CD14-positive monocyte (primary cell): Measurements from ENCODE around the gene ERC1. TPM values are rescaled to one million over a fixed set of nuclear protein-coding genes. Genes with fewer than 3 reads are reported as not detected.

ENCODE experiments used
- DNase-seq, 3 donors: peaks; one replicate each; pipeline ENCODE4 v3.0.0-alpha.2; 2011 to 2022
- H2AFZ ChIP-seq: 2 replicates; pipeline ENCODE4 v1.6.0; 2012; ENCODE audit warnings: mild to moderate bottlenecking, low read depth, low read length, inconsistent platforms; ENCODE audit not compliant: insufficient read depth, poor library complexity, severe bottlenecking
- H3K27ac ChIP-seq, 2 donors: 1 replicate in 1 of 2; 2 replicates in 1 of 2; pipeline ENCODE4 v1.5.1; 2012 to 2013; ENCODE audit warnings: low read length in 2 of 2, control low read depth in 1 of 2, inconsistent platforms in 1 of 2, low read depth in 1 of 2, mild to moderate bottlenecking in 1 of 2
- H3K27me3 ChIP-seq, 2 donors: one replicate each; pipeline versions ENCODE4 v1.6.0 to v1.6.1; 2011 to 2013; ENCODE audit warnings: low read length in 2 of 2; ENCODE audit not compliant: control insufficient read depth in 2 of 2, insufficient read depth in 2 of 2
- H3K36me3 ChIP-seq, 2 donors: replicated peaks in 1 of 2; 1 replicate in 1 of 2; 2 replicates in 1 of 2; pipeline versions ENCODE4 v1.5.1 to v1.6.1; 2012 to 2013; ENCODE audit warnings: low read length in 2 of 2, control low read depth in 1 of 2, inconsistent platforms in 1 of 2, mild to moderate bottlenecking in 1 of 2; ENCODE audit not compliant: insufficient read depth in 2 of 2, control insufficient read depth in 1 of 2
- H3K4me1 ChIP-seq, 2 donors: 1 replicate in 1 of 2; 2 replicates in 1 of 2; pipeline versions ENCODE4 v1.5.1 to v1.6.1; 2012 to 2013; ENCODE audit warnings: low read length in 2 of 2, control low read depth in 1 of 2, inconsistent platforms in 1 of 2, mild to moderate bottlenecking in 1 of 2, moderate library complexity in 1 of 2; ENCODE audit not compliant: insufficient read depth in 2 of 2, control insufficient read depth in 1 of 2
- H3K4me2 ChIP-seq: replicated peaks from 2 replicates; pipeline ENCODE3; 2012; ENCODE audit warnings: low read length, moderate library complexity, mild to moderate bottlenecking; ENCODE audit not compliant: poor library complexity, severe bottlenecking; ENCODE audit errors: extremely low read depth
- H3K4me3 ChIP-seq, 3 experiments: fragments of 200-600 bp in 1 of 3; sonication (generic) in 1 of 3; replicated peaks in 1 of 3; 1 replicate in 2 of 3; 2 replicates in 1 of 3; pipeline ENCODE4 v1.5.1; 2011 to 2013; ENCODE audit warnings: low read length in 3 of 3, mild to moderate bottlenecking in 3 of 3, control low read depth in 2 of 3, low read depth in 2 of 3, inconsistent platforms in 1 of 3, moderate library complexity in 1 of 3
- H3K79me2 ChIP-seq: 2 replicates; pipeline ENCODE4 v1.6.0; 2012; ENCODE audit warnings: mild to moderate bottlenecking, control low read depth, inconsistent platforms, low read length, moderate library complexity; ENCODE audit not compliant: insufficient read depth
- H3K9ac ChIP-seq: 2 replicates; pipeline ENCODE4 v1.6.0; 2017; ENCODE audit warnings: low read length, mild to moderate bottlenecking; ENCODE audit not compliant: insufficient read depth, poor library complexity, severe bottlenecking
- H3K9me3 ChIP-seq, 2 donors: replicated peaks in 1 of 2; 1 replicate in 1 of 2; 2 replicates in 1 of 2; pipeline versions ENCODE4 v1.5.1 to v1.6.1; 2012 to 2013; ENCODE audit warnings: low read length in 2 of 2, control low read depth in 1 of 2; ENCODE audit not compliant: control insufficient read depth in 1 of 2, insufficient read depth in 1 of 2
- H4K20me1 ChIP-seq: 2 replicates; pipeline ENCODE4 v1.6.0; 2012; ENCODE audit warnings: mild to moderate bottlenecking, low read length, control low read depth, moderate library complexity; ENCODE audit not compliant: insufficient read depth
- H3K27ac Mint-ChIP-seq, 7 donors: one replicate each; pipeline ENCODE4 v1.8.0; 2020; ENCODE audit warnings: mild to moderate bottlenecking in 7 of 7, mixed read lengths in 7 of 7, moderate library complexity in 6 of 7, inconsistent platforms in 2 of 7
- H3K27me3 Mint-ChIP-seq, 3 donors: one replicate each; pipeline ENCODE4 v1.8.0; 2021 to 2022; ENCODE audit warnings: low read depth in 3 of 3, mild to moderate bottlenecking in 3 of 3, mixed read lengths in 3 of 3, moderate library complexity in 3 of 3, inconsistent platforms in 1 of 3
- H3K36me3 Mint-ChIP-seq, 2 donors: one replicate each; pipeline ENCODE4 v1.8.0; 2020; ENCODE audit warnings: mixed read lengths in 2 of 2, inconsistent platforms in 1 of 2, mild to moderate bottlenecking in 1 of 2
- H3K4me1 Mint-ChIP-seq: one replicate; pipeline ENCODE4 v1.8.0; 2020; ENCODE audit warnings: mild to moderate bottlenecking, mixed read lengths
- H3K4me3 Mint-ChIP-seq, 2 donors: one replicate each; pipeline ENCODE4 v1.8.0; 2020; ENCODE audit warnings: mild to moderate bottlenecking in 2 of 2, mixed read lengths in 2 of 2, moderate library complexity in 1 of 2
- H3K9me3 Mint-ChIP-seq, 7 donors: one replicate each; pipeline ENCODE4 v1.8.0; 2020 to 2022; ENCODE audit warnings: mixed read lengths in 7 of 7, mild to moderate bottlenecking in 6 of 7, moderate library complexity in 6 of 7, inconsistent platforms in 2 of 7
- CTCF ChIP-seq: fragments of 200-600 bp; IDR thresholded peaks from one replicate; pipeline ENCODE4 v1.8.0; 2022; ENCODE audit warnings: antibody characterized with exemption, mild to moderate bottlenecking
- whole genome bisulfite sequencing: methylation state at CpG from one replicate; pipeline ENCODE4 v1.1.5; 2013; ENCODE audit warnings: missing lambda C conversion rate; ENCODE audit not compliant: insufficient coverage; 5-methylcytosine and 5-hydroxymethylcytosine counted together
- intact Hi-C, 2 donors: fragments of 100-400 bp; cut with micrococcal nuclease; formaldehyde crosslinking; loops; one replicate each; pipeline versions ENCODE4 v1.15.0 to v1.15.1; 2023
- polyA plus RNA-seq, 3 donors: library from polyadenylated mRNA; depleted of rRNA in 1 of 3; unstranded in 2 of 3; stranded (reverse) in 1 of 3; fragments of 300-500 nt in 2 of 3; fragments of >200 nt in 1 of 3; fragmentation: Illumina TruSeq in 2 of 3; gene quantifications; 1 replicate in 2 of 3; 2 replicates in 1 of 3; pipeline ENCODE4 v1.2.3, GENCODE V29; 2012 to 2021

The ERC1 gene
- polyA plus RNA-seq, 3 donors: 4.0 to 14.3 (median 5.1) TPM

GRCh38 chr12:966724-967123 is 24.3 kb upstream of the ERC1 start:
- peaks cover 0 to under 1% (median 0%) of the 10 kb centered on the region in 3 donors for H3K27me3 Mint-ChIP-seq
- no peaks in the 10 kb centered on the region for H4K20me1 ChIP-seq
- no peak overlapping the region for H2AFZ ChIP-seq
- no peaks in the 10 kb centered on the region for H3K79me2 ChIP-seq
- no peak overlapping the region for H3K9ac ChIP-seq
- DNase-seq: peak; percentile 18 to 48 (median 35)
- H3K4me3 Mint-ChIP-seq: no peak overlapping the region
- peaks cover 0 to 3% (median 0%) of the 10 kb centered on the region in 7 donors for H3K9me3 Mint-ChIP-seq
- intact Hi-C loops: no loop called here
- peak overlapping the region in 1 of 7 donors; percentile 49 for H3K27ac Mint-ChIP-seq
- no peak overlapping the region for H3K4me2 ChIP-seq
- H3K36me3 Mint-ChIP-seq: no peaks in the 10 kb centered on the region
- no peaks in the 10 kb centered on the region for H3K9me3 ChIP-seq
- WGBS: no CpG with 5 or more reads among the region's 6 CpGs
- H3K4me1 ChIP-seq: peaks cover 5 to 6% of the 10 kb centered on the region in 2 donors
- H3K4me3 ChIP-seq: no peak overlapping the region
- no peaks in the 10 kb centered on the region for H3K36me3 ChIP-seq
- H3K4me1 Mint-ChIP-seq: peaks cover 7% of the 10 kb centered on the region
- no peak for TF ChIP-seq CTCF
- no peaks in the 10 kb centered on the region for H3K27me3 ChIP-seq
- H3K27ac ChIP-seq: no peak overlapping the region

GRCh38 chr12:967641-968040 is 23.4 kb upstream of the ERC1 start:
- H3K4me2 ChIP-seq: no peak overlapping the region
- H3K36me3 ChIP-seq: no peaks in the 10 kb centered on the region
- Mint-ChIP-seq H3K4me1 (peaks cover 7% of the 10 kb centered on the region), H3K4me3 (no peak overlapping the region), H3K9me3 (peaks cover 0 to 3% (median 0%) of the 10 kb centered on the region in 7 donors), H3K36me3 (no peaks in the 10 kb centered on the region), H3K27ac (peak overlapping the region in 1 of 7 donors; percentile 76), H3K27me3 (no peaks in the 10 kb centered on the region)
- no peak overlapping the region for H3K9ac ChIP-seq
- no peaks in the 10 kb centered on the region for H3K9me3 ChIP-seq
- no CpG with 5 or more reads among the region's 9 CpGs for WGBS
- no peak overlapping the region for H2AFZ ChIP-seq
- no peak overlapping the region for H3K27ac ChIP-seq
- H3K79me2 ChIP-seq: no peaks in the 10 kb centered on the region
- DNase-seq: no peak
- intact Hi-C loops: no loop called here
- no peak overlapping the region for H3K4me3 ChIP-seq
- H3K4me1 ChIP-seq: peaks cover 5 to 6% of the 10 kb centered on the region in 2 donors
- no peaks in the 10 kb centered on the region for H4K20me1 ChIP-seq
- TF ChIP-seq CTCF: no peak
- H3K27me3 ChIP-seq: no peaks in the 10 kb centered on the region
